GM19193 (cell line): ENCODE measurements around the gene DDX31.

Experiments used
- POLR2A ChIP-seq: IDR thresholded peaks from 4 replicates; pipeline ENCODE4 v1.6.1; 2011; ENCODE audit not compliant: insufficient read depth, insufficient read length; ENCODE audit errors: extremely low read depth

The DDX31 gene

DNA sequence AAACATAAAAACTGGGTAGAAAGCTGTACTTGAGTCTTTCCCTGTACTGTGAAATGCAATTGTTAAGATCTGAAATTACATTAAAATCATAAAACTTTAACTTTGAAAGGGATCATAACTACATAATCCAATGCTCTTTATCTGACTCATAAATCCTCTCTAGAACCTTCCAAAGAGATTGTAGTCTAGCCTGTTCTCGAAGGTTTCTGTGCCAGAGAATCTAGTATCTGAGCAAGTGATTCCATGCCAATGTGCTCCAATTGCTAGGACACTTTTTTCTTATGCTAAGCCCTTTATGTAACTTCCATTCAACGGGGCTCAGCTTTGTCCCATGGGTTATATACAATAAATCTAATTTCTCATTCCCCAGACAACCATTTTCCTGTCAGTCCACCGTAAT, 21.1 kb downstream of the DDX31 start:
- no peak for TF ChIP-seq POLR2A

DNA sequence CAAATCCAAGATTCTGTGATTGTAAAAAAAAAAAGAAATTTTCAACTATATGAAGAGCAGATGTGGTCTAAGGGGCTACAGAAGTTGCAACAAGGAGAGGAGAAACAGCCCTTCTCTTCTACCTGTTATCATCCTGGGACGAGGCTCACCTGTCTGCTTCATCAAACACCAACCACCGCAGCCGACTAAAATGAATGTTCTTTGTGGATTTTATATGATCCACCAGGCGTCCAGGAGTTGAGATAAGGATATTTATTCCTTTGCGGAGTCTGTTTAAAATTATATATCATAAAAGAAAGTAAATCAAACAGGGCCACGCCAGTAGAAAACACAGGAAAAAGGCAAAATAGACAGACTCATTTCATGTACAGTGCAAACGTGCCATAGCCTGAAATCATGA, 21.5 kb downstream of the DDX31 start:
- no peak for TF ChIP-seq POLR2A

DNA sequence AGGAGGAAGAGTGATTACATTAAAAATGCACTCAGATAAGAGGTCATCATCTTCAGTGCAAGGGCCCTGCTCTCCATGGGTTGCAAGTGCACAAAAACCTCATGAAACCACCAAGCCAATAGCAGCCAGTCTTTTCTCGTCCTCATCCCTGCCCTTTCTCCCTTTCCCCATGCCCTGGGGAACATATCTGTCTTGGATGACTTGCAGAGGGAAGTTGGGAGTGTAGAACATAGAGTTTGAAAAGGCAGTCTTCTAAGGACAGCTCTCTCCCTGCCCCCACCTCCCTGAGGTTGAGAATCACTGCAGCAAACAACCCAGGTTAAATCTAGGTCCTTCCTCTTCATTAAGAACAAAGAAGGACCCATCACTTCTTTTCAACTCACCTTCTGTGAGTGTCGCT, 22.0 kb downstream of the DDX31 start:
- TF ChIP-seq POLR2A, result no peak

DNA sequence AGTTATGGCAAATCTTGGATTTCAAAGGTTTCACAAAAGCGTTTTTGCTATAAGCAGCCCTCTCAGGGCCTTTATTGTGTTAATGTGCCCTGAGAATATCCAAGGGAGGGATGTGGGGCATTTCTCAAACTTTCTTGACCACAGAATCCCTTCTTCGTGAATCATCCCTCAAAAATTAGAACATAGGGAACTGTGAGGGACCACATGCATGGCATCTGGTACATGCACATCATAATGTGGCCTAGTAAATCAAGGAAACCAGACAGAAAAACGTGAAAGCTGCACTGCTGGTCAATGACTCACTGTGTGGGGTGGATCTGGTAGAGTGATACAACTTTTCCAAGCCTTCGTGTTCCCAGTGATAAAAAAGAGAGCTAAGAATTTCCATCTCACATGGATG, 22.4 kb downstream of the DDX31 start:
- no peak for TF ChIP-seq POLR2A

DNA sequence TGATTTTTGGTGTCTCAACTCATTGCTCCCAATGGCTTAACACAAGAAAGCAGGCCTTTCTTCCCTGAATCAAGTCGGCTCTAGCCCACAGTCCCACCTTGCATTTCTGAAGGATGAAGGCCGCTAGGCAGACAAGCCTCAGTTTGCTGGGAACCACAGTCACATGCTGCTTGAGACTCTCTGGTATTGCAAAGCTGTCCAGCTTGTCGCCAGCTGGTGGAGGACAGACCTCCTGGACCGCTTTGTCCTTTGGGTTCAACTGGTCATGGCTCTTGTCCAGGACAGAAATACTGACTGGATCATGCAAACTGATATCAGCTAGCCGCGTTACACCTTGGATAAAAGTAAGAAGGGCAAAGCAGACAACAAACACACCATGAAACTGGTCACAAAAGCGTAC, 23.1 kb downstream of the DDX31 start:
- TF ChIP-seq POLR2A, result no peak

GRCh38 chr9:132645711-132646110, 24.1 kb downstream of the DDX31 start:
- no peak for TF ChIP-seq POLR2A

GRCh38 chr9:132645306-132645705, 24.5 kb downstream of the DDX31 start:
- no peak for TF ChIP-seq POLR2A

DNA sequence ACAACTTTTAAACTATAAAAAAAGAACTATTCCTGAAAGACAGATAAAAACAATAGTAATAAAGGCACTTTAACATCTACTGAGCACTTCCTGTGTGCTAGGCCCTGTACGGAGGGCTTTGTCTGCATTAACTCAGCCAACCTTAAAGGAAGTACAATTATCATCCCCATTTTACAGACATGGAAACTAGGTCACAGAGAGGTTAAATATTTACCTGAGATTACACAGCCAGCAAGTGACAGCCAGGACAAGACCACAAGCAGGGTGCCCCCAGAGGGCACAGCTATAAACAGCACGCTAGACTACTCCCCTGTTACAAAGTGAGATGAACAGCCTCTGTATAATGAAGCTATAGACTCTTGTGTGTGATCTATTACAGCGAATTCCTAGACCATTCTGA, 25.5 kb downstream of the DDX31 start:
- TF ChIP-seq POLR2A, result no peak

DNA sequence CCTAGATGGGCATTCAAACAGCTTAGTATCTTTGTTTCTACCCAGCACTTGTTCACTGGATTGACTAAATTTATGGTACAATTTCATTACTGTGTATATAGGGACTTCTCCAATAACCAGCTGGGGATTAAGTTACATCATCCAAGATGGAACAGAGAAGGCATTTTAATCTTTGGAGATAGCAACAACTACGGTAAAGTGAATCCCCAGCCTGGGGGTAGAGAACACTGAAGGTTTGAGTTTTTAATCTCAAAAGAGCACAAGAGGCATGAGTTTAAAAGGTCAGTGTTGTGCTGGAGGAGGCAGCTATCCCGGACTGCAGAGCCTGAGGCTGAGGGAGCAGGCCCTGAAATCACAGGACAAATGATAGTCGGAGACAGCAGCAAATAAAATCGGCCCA, 28.6 kb downstream of the DDX31 start:
- TF ChIP-seq POLR2A, result no peak

DNA sequence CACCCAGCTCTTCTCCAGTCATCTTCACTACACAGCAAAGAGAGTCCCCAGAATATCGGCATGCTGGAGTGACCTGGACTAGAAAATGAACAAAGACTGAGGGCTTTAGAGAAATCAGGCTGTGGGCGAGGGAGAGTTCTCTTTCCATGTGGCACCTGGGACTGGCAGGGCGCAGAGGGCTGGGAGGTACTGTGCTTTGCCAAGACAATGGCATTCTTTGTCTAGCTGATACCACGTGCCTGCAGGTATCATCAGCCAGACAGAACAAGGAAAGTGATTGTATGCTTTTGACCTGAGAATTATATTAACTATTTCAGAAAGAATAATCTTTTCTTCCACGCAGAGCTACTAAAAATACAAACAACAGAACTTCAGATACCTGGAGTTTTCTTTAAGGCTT, 30.5 kb downstream of the DDX31 start:
- no peak for TF ChIP-seq POLR2A

- TF ChIP-seq POLR2A, result no peak
These were observed 31.5 kb downstream of the DDX31 start for GRCh38 chr9:132638240-132638639.

GRCh38 chr9:132637801-132638200, 32.0 kb downstream of the DDX31 start:
- TF ChIP-seq POLR2A, result no peak

DNA sequence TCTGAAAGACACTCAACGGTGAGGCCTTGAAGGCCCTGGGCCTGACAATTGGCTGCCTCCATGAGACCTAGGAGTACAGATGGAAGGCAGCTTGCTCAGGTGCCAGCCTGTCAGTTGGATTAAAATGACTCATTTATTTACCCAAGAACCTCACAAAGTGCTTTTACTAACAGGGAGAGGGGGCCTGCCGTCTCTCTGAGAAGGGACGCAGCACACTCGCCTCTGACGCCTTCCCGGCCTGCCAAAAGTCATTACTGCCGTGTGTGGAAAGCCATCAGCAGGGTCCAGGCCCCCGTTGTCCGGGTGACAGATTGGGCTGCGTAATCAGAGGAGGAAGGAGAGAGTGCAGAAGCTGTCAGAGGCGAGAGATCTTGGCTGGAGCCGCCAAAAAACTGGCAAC, 32.4 kb downstream of the DDX31 start:
- TF ChIP-seq POLR2A, result no peak

GRCh38 chr9:132634327-132634726, 35.5 kb downstream of the DDX31 start:
- TF ChIP-seq POLR2A, result no peak

DNA sequence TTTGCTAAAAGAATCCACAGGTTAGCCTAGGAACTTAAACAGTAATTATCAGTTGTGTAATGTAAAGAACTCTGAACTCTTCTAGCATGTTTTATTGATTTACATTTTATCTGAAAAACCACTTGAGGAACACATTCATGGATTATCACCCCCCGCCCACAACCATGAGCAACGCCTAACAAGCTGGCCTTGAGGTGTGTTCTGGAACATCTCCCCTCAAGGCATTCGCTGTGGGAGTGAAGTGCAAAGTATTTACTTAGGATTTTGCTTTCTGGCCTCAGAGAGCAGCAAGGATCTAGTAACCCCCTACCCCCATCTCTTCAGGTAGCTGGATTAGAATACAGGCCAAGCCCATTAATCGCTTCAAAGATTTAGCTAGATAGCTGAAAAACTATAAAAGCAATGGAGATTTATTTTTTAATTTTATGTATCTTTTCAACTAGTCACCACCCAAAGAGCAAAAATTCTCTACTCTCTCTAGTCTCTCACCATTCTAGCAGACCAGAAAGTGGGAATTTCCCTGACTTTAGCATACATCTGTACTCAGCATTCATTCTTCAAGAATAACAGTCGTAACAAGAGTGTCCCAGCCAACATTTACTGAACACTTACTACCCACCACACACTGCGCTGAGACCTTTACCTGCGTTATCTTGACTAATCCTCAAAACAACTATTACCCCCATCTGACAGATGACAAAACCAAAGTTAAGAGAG, 37.2 kb downstream of the DDX31 start:
- TF ChIP-seq POLR2A, result no peak

- no peak for TF ChIP-seq POLR2A
These were observed 38.1 kb downstream of the DDX31 start for GRCh38 chr9:132631685-132632084.

DNA sequence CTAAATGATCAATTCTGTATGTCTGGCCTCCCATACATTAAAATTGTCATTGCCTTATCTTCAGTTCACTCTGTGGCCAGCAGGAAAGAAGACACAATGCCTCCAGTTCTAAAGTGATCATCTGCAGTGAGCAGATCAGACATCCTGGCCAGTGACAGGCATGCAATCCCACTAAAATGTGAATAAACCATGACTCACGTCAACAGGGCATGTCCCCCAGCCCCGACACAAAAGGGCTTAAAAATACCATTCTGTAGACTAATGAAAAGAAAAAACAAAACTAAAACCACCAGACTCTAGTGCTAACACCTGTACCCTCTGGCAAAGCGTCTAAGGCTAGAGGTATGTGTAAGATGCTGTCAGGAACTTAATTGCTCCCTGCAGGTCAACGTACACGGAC, 38.5 kb downstream of the DDX31 start:
- no peak for TF ChIP-seq POLR2A
